IPS DF 6.9 (cell line): Measurements from ENCODE around the gene MYT1.

Experiments used
- DNase-seq: peaks from one replicate; pipeline ENCODE4 v3.0.0-alpha.2; 2013; ENCODE audit warnings: low read depth, low spot score
- H3K27ac ChIP-seq: one replicate; pipeline ENCODE4 v1.5.1; 2013; ENCODE audit warnings: low read length, control low read depth
- H3K27me3 ChIP-seq: 2 replicates; pipeline ENCODE4 v1.6.1; 2013; ENCODE audit warnings: mild to moderate bottlenecking, low read length; ENCODE audit not compliant: control insufficient read depth, insufficient read depth
- H3K36me3 ChIP-seq: 2 replicates; pipeline ENCODE4 v1.6.1; 2013; ENCODE audit warnings: low read length; ENCODE audit not compliant: control insufficient read depth, insufficient read depth
- H3K4me1 ChIP-seq: 2 replicates; pipeline ENCODE4 v1.6.1; 2013; ENCODE audit warnings: low read length; ENCODE audit not compliant: control insufficient read depth, insufficient read depth
- H3K4me3 ChIP-seq: 2 replicates; pipeline ENCODE4 v1.5.1; 2013; ENCODE audit warnings: mild to moderate bottlenecking, low read length
- H3K9me3 ChIP-seq: 2 replicates; pipeline ENCODE4 v1.6.1; 2013; ENCODE audit warnings: low read length, inconsistent platforms; ENCODE audit not compliant: control insufficient read depth, insufficient read depth
- WGBS: extraction: QIAGEN DNeasy Blood & Tissue Kit; methylation state at CpG from one replicate; pipeline ENCODE4 v1.1.7; 2013; ENCODE audit warnings: mixed read lengths, missing lambda C conversion rate; ENCODE audit not compliant: insufficient read length, insufficient coverage; 5-methylcytosine and 5-hydroxymethylcytosine counted together

The MYT1 gene

GRCh38 chr20:64149141-64149540 is 15.1 kb upstream of the MYT1 start:
- H3K9me3 ChIP-seq: no peaks in the 10 kb centered on the region
- no peaks in the 10 kb centered on the region for H3K36me3 ChIP-seq
- no CpG with 5 or more reads among the region's 7 CpGs for WGBS
- H3K27ac ChIP-seq: no peak overlapping the region
- H3K27me3 ChIP-seq: no peaks in the 10 kb centered on the region
- DNase-seq: no peak
- no peak overlapping the region for H3K4me3 ChIP-seq
- H3K4me1 ChIP-seq: peaks cover 4% of the 10 kb centered on the region; the same call in 1 of the 2 replicates

- no CpG with 5 or more reads among the region's 26 CpGs for WGBS
- peaks cover 4% of the 10 kb centered on the region; the same call in 1 of the 2 replicates for H3K4me1 ChIP-seq
- H3K27me3 ChIP-seq: no peaks in the 10 kb centered on the region
- no peak overlapping the region for H3K4me3 ChIP-seq
- no peaks in the 10 kb centered on the region for H3K36me3 ChIP-seq
- H3K9me3 ChIP-seq: no peaks in the 10 kb centered on the region
- no peak overlapping the region for H3K27ac ChIP-seq
- no peak for DNase-seq
Measured at GRCh38 chr20:64149809-64150560, 14.3 kb upstream of the MYT1 start.

- no CpG with 5 or more reads among the region's 13 CpGs for WGBS
- DNase-seq: no peak
- H3K4me1 ChIP-seq: peaks cover 4% of the 10 kb centered on the region; the same call in 1 of the 2 replicates
- no peak overlapping the region for H3K4me3 ChIP-seq
- no peaks in the 10 kb centered on the region for H3K36me3 ChIP-seq
- no peak overlapping the region for H3K27ac ChIP-seq
- H3K27me3 ChIP-seq: no peaks in the 10 kb centered on the region
- no peaks in the 10 kb centered on the region for H3K9me3 ChIP-seq
Measured at GRCh38 chr20:64150756-64151632, 13.3 kb upstream of the MYT1 start.

GRCh38 chr20:64151633-64152530 is 12.4 kb upstream of the MYT1 start:
- Histone ChIP-seq H3K36me3 (no peaks in the 10 kb centered on the region), H3K27ac (no peak overlapping the region), H3K4me3 (no peak overlapping the region), H3K9me3 (no peaks in the 10 kb centered on the region), H3K27me3 (no peaks in the 10 kb centered on the region), H3K4me1 (peaks cover 4% of the 10 kb centered on the region; the same call in 1 of the 2 replicates)
- no peak for DNase-seq
- WGBS: no CpG with 5 or more reads among the region's 24 CpGs

GRCh38 chr20:64152906-64153305 is 11.3 kb upstream of the MYT1 start:
- H3K4me1 ChIP-seq: peaks cover 4% of the 10 kb centered on the region; the same call in 1 of the 2 replicates
- H3K27ac ChIP-seq: no peak overlapping the region
- DNase-seq: no peak
- no CpG with 5 or more reads among the region's 9 CpGs for WGBS
- no peak overlapping the region for H3K4me3 ChIP-seq
- no peaks in the 10 kb centered on the region for H3K36me3 ChIP-seq
- no peaks in the 10 kb centered on the region for H3K27me3 ChIP-seq
- H3K9me3 ChIP-seq: no peaks in the 10 kb centered on the region

- 100% methylated on average over 2 of the region's 2 CpGs for WGBS
- H3K27me3 ChIP-seq: no peaks in the 10 kb centered on the region
- no peak for DNase-seq
- no peak overlapping the region for H3K27ac ChIP-seq
- H3K36me3 ChIP-seq: no peaks in the 10 kb centered on the region
- no peaks in the 10 kb centered on the region for H3K9me3 ChIP-seq
- H3K4me1 ChIP-seq: peaks cover 4% of the 10 kb centered on the region; the same call in 1 of the 2 replicates
- no peak overlapping the region for H3K4me3 ChIP-seq
Measured at GRCh38 chr20:64153410-64153809, 10.8 kb upstream of the MYT1 start.

- H3K9me3 ChIP-seq: no peaks in the 10 kb centered on the region
- H3K4me1 ChIP-seq: peaks cover 4% of the 10 kb centered on the region; the same call in 1 of the 2 replicates
- H3K36me3 ChIP-seq: no peaks in the 10 kb centered on the region
- no CpG with 5 or more reads among the region's 20 CpGs for WGBS
- no peak overlapping the region for H3K27ac ChIP-seq
- no peaks in the 10 kb centered on the region for H3K27me3 ChIP-seq
- DNase-seq: no peak
- no peak overlapping the region for H3K4me3 ChIP-seq
Measured at GRCh38 chr20:64153861-64154589, 10.2 kb upstream of the MYT1 start.

GRCh38 chr20:64154590-64155257 is 9.5 kb upstream of the MYT1 start:
- Histone ChIP-seq H3K27me3 (no peaks in the 10 kb centered on the region), H3K36me3 (no peaks in the 10 kb centered on the region), H3K9me3 (no peaks in the 10 kb centered on the region), H3K4me3 (no peak overlapping the region), H3K4me1 (peaks cover 6% of the 10 kb centered on the region), H3K27ac (no peak overlapping the region)
- DNase-seq: no peak
- no CpG with 5 or more reads among the region's 9 CpGs for WGBS
